Pons (tissue), 1 donor: Measurements from ENCODE around the gene SCYL3.
"Not testable (repeated sequence)": the region's sequence is repeated elsewhere in the genome, so short reads cannot be mapped to it uniquely, and the experiment has no call there.

Experiments
- DNase-seq: peaks from one replicate; pipeline ENCODE4 v3.0.0-alpha.2; 2016; ENCODE audit warnings: low spot score

SCYL3 gene

DNA sequence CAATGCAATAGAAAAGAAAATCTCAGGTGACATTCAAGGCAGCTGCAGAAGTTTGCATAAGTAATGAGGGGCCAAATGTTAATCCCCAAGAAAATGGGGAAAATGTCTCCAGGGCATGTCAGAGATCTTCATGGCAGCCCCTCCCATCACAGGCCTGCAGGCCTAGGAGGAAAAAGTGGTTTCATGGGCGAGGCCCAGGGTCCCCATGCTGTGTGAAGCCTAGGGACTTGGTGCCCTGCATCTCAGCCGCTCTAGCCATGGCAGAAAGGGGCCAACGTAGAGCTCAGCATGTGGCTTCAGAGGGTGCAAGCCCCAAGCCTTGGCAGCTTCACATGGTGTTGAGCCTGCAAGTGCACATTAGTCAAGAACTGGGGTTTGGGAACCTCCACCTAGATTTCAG, 21.7 kb downstream of the SCYL3 start:
- not testable (repeated sequence) for DNase-seq

DNA sequence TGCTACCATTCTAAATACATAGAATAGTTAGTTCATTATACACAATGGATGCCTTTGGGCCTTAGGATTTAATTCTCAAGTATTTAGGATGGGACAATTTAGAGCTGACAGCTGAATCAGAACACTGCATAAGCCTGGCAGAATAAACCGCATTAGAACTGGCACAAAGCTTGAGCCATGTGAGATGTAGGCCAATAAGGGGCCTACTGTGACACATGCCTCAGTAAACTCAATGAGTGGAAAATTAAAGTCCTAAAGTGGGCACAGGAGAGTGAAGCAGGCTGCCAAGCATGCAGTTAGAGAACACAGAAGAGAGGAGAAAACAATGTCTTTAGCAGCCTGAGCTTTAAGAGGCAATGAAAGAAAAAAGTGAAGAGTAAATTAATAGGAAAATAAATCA, 24.3 kb downstream of the SCYL3 start:
- peak; percentile 22 for DNase-seq

DNA sequence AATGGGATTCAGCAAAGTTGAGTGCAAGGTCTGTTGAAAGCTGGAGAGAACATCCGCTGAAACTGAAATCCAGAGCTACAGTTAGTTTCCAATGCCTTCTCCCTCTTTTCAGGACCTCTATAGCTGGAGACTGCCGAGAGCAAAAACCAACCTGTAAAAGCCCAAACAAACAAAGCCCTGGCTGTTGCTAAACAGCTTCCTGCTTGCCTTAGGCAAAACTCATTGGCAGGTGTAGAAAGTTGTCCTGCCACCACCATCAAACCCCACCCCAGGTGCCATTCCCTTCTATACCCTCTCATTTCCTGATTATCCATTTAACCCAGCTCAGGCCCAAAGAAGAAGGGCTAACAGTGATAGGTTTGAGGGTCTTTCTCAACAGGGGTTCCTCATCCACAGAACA, 24.7 kb downstream of the SCYL3 start:
- DNase-seq, result no peak

DNA sequence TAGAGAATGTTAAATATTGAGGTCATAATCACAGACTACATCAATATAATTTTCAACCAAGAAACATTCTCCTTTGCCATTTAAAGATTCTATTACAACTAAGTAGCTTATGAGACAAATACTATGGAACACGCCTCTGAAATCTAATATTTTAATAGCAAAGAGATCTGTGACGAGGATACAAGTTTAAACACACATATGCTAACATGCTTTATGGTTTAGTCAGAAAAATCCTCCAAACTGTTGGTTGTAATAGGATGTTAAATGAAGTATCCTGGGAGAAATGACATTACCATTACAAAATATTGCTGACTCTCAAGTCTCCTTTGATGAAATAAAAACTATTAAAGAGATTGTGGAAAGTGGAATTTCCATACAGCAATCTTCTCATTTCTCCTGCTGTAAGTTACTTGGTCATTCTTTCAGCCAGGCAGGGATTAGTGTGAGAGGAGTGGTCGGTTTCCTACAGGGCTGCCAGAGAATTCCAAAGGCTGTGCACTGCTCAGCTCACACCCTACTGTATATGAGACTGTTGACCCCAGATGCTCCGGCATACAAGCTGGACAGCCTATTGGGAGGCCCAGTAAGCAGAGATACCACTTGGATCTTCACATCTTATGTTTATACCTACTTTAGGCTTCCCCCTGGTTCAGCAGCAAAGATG, 26.6 kb downstream of the SCYL3 start:
- DNase-seq, result no peak

DNA sequence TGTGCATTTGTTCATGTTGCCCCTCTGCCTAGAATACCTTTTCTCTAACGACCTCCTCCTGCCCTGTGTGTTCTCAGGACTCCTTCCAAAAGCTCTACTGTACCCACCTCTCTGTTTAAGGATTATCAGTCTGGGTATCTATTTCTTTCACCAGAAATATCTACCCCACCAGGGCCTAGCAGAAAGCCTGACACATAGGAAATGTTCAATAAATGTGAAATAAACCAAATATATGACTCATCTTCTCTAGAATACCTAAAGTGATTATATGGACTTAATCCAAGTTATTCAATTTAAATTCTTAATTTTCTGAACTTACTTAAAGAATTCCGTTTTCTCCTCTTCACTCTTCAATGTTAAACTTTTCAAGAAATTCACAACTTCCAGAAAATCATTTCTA, 27.1 kb downstream of the SCYL3 start:
- no peak for DNase-seq

DNA sequence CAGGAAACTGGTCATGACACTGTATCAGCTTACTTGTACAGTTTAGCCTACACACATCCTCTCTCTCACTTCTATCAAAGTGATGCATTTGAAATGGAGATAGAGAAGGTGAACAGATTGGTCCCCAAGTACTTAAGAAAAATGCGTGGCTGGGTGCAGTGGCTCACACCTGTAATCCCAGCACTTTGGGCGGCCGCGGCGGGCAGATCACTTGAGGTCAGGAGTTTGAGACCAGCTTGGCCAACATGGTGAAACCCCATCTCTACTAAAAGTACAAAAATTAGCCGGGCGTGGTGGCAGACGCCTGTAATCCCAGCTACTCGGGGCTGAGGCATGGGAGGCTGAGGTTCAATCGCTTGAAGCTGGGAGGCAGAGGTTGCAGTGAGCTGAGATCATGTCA, 29.2 kb downstream of the SCYL3 start:
- DNase-seq, result not testable (repeated sequence)

DNA sequence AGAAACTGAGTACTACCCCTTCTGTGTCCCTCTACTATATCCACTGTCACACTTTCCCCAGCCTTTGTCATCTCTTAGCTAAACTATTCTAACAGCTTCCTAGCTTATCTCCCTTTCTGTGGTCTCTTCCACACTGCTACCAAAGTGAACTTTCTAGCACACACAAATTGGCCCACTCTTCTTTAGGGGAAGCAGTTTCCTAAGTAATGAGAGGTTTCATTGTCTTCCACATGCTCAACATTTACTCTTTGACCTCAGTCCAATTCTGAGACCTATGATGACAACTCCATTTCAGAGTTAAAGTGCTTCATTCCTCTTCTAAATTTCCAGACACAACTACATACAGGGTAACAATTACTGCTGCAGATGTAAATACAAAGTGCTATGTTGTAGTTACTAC, 32.9 kb downstream of the SCYL3 start:
- DNase-seq, result no peak

DNA sequence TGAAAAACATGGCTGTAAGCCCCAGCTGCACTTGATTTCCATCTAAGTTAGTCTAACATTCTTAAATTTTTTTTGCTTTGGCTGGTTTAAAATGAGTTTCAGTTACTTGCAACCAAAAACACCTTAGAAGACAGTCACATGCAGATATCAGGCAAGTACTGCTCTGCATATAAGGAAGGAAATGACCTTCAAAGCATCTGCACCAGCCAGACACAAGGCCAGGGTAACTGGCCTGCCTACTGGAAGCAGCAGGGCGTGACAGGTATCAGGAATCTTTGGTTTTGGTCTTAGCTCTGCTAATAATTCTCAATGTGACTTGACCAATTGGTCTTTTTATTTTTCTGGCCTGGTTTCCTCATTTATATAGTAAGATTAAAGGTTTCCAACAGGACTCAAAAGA, 33.5 kb downstream of the SCYL3 start:
- DNase-seq, result no peak

DNA sequence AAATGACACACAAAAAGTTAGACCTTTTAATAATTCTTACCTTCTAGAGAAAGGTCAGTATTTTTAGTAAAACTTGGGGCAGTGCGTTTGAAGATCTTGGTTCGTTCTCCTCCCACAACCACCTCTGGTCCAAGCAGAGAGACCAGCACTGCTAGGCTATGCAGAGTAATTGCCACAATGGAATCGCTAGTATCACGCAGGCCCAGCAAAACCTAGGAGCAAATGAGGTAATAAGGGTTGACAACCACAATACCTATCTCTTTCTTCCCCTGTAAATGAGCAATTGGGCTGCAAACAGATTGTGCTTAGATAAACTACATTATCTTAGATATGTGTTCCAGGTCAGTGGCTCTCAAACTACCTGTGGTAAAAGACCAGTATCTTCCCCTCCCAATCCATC, 34.7 kb downstream of the SCYL3 start:
- no peak for DNase-seq

DNA sequence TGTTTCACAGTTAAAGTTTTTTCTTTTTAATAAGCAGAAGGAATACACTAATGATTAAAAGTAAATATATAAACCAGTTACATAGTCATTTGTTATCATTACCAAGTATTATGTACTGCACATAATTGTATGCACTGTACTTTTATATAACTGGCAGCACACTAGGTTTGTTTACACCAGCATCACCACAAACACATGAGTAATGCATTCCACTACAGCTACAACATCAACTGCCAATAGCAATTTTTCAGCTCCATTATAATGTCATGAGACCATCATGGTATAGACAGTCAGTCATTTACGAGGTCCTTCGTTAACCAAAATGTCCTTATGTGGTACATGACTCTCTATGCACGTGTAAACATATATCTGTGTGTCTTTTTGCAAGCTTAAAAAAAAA, 35.2 kb downstream of the SCYL3 start:
- no peak for DNase-seq

DNA sequence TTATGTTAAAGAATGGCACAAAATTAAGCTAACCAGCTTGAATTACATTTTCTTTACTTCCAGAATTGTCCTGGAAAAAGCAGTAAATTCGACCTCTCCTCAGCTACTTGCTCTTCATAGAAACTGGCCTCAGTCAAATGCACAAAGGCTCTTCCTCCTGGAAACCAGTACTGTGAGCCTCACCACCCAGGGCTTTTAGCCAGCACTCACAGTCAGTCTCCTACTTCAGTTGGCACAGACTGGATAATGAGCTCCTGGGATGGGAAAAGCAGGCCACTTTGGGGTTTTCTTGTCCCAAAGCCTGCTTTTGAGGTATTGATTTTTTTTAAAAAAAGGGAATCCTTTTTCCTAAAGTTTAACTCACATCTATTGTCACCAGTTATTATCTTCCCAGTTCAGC, 40.4 kb downstream of the SCYL3 start:
- peak; percentile 50 for DNase-seq

DNA sequence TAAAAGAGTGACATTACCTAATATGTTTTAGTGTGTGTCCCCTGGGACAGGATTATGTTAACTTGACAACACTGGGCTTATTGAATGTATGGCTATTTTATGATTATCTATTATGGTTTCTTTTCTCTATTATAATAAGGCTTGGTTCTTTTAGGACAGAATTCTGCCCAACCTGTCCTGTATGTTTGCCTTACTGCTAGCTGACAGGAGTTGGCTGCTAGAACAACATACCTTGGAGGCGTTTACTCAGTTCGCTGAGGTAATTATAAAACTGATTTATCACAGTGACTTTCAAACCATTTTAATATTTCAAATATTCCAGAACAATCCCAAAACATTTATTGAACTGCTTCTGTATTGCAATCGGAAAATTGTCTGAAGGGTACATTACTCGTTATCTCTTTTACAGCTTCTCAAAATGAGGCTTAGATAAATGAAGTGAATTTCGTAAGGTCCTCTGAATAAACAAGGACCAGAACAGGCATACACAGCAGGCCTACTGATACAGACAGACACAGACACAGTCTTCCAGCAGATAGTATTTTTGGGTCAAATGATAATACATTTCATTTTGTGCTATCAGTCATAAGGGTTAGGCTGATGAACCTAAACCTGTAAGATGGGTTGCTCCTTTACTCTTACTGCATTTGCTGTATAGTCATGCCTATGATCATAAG, 44.2 kb downstream of the SCYL3 start:
- DNase-seq, result no peak

DNA sequence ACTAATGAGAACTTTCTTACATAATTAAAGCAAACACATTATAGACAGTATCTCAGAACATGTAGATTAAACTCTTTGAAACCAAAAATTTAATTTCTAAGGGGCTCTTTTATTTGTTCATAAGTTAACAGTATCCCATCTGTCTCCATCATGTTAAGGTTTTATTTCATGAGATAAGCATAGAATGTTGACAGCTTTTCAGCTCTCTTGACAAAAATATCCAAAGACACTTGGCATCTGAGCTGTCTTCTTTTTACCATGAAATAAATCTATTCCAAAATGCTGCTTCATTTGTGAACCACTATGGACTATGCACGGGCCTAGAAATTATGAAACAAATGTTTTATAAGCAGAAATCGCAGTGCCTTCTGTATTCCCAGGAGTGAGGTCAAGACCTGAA, 45.2 kb downstream of the SCYL3 start:
- no peak for DNase-seq

DNA sequence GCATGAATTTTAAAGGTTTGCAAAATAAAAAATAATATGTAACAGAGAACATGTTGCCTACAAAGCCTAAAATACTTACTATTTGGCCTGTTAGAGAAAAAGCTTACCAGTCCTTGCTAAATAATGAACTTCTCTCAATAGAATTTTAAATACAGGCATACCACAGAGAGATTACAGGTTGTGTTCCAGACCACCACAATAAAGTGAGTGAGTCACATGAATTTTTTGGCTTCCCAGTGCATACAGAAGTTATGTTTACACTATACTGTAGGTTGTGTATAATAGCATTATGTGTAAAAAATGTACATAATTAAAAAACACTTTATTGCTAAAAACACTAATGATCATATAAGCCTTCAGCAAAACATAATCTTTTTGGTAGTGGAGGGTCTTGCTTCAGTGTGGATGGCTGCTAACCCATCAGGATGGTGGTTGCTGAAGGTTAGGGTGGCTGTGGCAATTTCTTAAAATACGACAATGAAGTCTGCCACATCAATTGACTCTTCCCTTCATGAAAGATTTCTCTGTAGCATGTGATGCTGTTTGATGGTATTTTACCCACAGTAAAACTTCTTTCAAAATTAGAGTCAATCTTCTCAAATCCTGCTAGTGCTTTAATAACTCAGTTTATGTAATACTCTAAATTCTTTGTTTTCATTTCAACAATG, 48.6 kb downstream of the SCYL3 start:
- DNase-seq, result no peak

DNA sequence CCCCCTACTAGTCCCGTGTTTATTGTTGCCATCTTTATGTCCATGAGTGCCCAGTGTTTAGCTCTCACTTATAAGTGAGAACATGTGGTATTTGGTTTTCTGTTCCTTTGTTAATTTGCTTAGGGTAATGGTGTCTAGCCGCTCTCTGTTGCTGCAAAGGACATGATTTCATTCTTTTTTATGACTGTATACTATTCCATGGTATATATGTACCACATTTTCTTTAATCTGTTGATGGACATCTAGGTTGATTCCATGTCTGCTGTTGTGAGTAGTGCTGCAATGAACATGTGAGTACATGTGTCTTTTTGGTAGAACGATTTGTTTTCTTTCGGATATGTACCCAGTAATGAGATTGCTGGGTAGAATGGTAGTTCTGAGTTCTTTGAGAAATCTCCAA, 54.8 kb downstream of the SCYL3 start:
- no peak for DNase-seq

DNA sequence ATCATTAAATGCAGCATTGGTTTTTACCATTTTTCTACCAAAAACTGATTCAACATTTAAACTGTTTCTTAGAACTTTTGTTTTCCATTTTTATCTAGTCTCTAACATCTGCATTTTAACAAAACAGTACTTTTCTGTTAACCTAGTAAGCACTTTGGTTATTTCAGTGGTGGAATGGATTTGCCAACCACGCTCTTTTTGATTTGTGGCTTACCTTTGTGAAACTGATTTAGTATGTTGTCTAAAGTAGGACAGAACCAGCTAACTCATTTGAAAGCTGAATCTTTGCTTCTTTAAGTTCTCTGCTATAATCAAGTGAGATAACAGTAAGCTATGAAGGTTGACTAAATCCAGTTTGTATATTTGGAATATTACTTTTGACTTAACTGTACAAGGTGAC, 57.5 kb downstream of the SCYL3 start:
- DNase-seq, result no peak

DNA sequence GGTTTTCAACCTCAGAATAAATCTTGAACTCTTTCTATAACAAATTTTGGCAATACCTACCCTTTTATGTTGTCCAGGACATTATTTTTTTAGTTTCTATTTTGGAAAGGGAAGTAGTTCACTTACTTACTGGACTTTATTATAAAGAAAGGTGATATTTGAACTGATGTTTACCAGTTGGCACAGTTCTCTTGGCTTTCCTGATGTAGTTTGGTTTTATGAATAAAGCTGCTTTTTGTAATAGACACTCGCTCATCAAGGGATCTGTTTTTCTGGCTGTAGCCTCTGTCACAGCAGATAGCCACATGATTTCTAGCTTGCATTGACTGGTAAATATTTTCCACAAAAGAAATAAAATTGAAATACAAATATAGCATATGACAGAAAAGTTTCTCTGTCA, 58.0 kb downstream of the SCYL3 start:
- no peak for DNase-seq

DNA sequence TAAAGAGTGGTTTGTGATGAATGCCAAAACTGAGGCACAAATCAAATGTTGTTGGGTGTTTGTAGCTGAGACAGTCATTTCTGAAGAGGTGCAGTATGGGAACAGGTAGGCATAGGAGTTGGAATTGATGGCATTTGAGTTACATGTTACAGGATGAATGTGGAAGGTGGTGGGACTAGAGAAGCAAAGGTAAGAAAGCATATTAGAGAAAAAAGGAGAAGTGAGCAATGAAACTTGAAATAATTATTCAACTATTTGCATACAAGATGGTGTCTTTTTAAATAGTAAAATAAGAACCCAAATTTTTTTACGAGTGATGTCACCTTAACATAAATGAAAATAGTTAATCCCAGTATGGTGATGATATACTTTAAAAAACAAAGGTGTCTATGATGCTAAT, 58.8 kb downstream of the SCYL3 start:
- no peak for DNase-seq

DNA sequence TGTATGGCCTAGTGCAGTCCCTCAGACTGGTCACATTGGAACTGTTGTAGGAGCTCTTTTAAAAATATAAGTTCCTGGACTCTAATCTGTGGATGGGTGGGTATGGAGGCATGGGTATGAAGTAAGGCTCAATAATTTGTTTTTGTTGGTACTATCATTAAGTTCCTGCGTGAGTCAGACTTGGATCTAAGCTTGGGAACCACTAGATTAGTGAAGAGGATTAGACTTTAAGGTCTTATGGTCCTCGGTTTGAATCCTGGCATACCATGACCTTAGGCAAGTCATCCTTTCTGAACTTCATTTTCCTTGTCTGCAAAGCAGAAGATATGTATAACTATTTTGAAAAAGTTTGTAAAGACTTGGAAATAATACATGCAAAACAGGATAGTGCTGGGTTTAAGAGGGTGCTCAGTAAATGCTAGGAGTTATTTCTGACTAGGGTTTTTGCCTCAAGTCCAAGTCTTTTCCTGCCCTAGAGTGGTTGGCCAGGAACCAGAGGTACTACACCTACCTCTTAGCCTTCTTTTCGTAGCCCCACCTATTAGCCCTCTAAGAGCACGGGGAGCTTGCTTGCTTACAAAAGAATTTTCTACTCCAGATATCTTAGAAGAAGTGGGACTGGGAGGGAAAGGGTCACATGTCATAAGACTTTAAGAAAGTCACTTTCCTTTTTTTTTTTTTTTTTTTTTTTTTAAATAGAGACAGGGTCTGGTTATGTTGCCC, 60.4 kb downstream of the SCYL3 start:
- no peak for DNase-seq

DNA sequence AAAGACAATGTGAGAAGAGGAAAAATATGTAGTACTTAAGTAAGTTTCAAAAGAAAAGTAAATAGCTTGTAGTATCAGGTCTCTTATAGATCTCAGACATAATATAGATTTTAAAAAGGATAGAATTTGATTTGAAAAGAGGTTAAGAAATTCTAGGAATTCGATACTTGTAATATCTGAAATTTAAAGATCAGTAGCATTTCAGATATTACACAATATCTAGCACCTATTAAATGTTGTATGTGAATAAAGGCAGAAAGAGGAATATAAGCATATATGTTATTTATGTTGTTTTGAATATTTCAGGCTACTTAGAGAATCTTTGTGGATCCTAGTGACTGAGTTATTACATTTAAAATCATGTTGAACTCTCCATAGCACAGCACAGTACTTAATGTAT, 64.0 kb downstream of the SCYL3 start:
- no peak for DNase-seq

DNA sequence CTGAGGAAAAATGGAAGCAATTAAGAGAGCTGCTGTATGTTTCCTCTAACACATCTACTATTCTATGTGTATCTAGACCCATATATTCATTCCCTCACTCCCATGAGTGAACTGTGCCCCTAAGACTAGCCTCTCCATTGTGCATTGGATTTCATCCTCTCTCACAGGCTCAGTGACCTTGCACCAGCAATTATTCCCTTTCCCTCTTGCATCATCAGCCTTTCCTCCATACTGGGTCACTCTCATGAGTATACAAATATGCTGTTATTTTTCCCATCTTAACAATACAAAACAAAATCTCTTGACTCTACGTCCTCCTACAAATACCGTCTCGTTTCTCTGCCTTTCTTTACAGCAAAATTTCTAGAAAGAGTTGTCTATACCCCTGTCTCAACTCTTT, 69.5 kb downstream of the SCYL3 start:
- no peak for DNase-seq

DNA sequence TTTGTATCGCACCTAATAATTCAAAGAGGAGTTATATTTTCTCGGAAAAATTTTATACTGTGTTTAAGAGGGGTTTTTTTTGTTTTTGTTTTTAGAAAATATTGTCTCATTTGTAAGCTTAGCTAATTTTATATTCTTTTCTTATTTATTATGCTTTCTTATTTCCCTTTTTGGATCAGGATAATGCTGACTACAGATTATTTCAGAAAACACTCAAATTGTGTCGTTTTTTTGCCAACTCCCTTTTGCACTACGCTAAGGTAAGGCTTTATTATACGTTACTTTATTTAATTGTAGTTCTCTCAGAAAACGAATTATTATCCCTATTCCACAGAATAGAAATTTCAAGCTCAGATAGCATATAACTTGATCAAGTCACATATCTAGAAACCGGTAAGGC, 72.2 kb downstream of the SCYL3 start:
- DNase-seq, result no peak

DNA sequence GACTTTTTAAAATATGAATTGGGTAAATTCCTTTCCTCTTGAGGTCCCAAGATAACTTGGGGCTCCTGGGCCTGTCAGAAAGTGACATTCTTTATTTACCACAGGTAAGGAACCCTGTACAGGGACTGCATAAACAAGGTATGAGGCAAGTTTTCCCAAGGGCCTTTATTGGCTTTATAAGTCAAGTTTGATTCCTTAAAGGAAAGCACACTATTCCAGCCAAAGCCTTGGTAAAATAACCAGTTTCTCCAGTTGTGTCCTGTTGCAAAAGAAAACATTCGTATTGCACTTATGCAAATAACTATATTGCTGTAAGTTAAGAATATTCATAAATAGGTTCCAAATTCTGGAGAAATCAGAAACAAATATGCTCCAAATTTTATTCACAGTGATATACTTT, 77.1 kb downstream of the SCYL3 start:
- DNase-seq, result no peak
